Uterus (tissue), 2 donors: Measurements from ENCODE around the gene TYW3.

Experiments used
- POLR2A ChIP-seq, 2 donors: fragments of 450-650 bp; IDR thresholded peaks; one replicate each; pipeline ENCODE4 v1.6.1; 2016; ENCODE audit warnings: antibody characterized with exemption in 2 of 2, mild to moderate bottlenecking in 1 of 2, moderate library complexity in 1 of 2
- TF ChIP-seq, protein P1 (sequence below), 4 experiments: fragments of 200-600 bp in 2 of 4; fragments of 450-650 bp in 2 of 4; sonication (generic) in 2 of 4; IDR thresholded peaks; one replicate each; pipeline ENCODE4 v1.5.1; 2016 to 2019; ENCODE audit warnings: antibody characterized with exemption in 4 of 4, mild to moderate bottlenecking in 2 of 4, moderate library complexity in 1 of 4

DNA sequence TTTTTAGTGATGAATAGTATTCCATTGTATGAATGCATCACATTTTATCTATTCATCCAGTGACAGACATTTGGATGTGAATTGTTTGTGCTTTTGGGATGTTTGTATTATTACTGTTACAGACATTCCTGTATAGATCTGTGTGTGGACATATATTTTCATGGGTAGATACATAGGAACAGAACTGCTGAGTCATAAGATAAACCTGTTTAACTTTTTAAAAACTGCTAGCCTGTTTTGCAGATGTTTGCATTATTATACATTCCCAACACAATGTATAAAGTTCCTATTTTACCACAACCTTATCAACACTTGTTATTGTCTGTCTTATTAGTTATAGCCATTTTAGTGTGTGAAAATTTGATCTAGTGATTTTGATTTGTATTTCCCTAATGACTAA lies 46.8 kb downstream of the TYW3 start:
- TF ChIP-seq, protein P1, sequence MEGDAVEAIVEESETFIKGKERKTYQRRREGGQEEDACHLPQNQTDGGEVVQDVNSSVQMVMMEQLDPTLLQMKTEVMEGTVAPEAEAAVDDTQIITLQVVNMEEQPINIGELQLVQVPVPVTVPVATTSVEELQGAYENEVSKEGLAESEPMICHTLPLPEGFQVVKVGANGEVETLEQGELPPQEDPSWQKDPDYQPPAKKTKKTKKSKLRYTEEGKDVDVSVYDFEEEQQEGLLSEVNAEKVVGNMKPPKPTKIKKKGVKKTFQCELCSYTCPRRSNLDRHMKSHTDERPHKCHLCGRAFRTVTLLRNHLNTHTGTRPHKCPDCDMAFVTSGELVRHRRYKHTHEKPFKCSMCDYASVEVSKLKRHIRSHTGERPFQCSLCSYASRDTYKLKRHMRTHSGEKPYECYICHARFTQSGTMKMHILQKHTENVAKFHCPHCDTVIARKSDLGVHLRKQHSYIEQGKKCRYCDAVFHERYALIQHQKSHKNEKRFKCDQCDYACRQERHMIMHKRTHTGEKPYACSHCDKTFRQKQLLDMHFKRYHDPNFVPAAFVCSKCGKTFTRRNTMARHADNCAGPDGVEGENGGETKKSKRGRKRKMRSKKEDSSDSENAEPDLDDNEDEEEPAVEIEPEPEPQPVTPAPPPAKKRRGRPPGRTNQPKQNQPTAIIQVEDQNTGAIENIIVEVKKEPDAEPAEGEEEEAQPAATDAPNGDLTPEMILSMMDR (IDR thresholded peaks at IDR 0.05), result no peak
- TF ChIP-seq POLR2A (IDR thresholded peaks at IDR 0.05), result no peak
